HG02970 (cell line): ENCODE data around the gene SCP2D1.
"Not testable (repeated sequence)": the region's sequence is repeated elsewhere in the genome, so short reads cannot be mapped to it uniquely, and the experiment has no call there.

ENCODE experiments used
- ATAC-seq: cut with Tn5 transposase; IDR thresholded peaks from one replicate; pipeline ENCODE4 v1.9.1; 2021; ENCODE audit warnings: mild to moderate bottlenecking, moderate library complexity, moderate number of reproducible peaks; ENCODE audit not compliant: unreplicated experiment, low FRiP score

Gene SCP2D1

DNA sequence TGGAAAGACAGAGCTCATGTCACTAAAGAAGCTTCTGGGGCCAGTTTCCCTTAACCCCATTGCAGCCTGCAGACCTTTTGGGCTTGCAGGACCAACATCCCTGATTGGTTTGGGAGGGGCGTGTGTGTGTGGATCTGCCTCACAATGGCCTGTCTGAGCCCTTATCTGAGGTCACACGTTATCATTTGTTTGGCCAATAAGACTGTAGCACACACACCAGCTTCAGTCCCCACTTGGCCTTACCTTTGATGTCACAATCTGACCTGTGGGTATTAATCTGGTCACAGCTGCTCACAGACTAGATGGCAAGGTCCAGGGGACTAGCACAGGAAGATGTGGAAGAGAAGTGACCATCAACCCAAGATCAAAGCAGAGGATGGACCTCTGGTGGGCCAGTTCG, at the start of gene SCP2D1:
Gene SCP2D1, plus strand, starts transcription at position 301 of the 400 bp plus-strand sequence. Its CDS starts 33 bp downstream, at position 334.
- no peak for ATAC-seq

DNA sequence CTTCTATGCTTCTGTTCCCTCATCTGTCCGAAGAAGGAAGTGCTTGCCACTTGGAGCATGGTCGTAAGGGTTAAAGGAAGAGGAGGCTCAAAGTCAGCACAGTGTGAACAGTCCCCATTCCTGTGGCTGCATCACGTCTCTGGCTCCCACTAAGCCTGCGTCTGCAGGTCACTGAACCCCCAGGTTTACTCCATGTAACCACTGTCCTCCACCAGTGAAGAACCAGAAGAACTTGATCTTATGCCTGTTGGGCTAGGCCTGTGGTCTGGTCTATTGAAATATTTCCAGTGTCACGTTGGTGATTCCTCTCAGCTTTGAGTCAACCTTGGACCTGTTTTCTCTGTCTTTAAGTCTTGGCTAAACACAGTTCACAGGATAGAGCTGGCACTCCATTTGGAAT, 45.9 kb upstream of the SCP2D1 start:
- no peak for ATAC-seq

DNA sequence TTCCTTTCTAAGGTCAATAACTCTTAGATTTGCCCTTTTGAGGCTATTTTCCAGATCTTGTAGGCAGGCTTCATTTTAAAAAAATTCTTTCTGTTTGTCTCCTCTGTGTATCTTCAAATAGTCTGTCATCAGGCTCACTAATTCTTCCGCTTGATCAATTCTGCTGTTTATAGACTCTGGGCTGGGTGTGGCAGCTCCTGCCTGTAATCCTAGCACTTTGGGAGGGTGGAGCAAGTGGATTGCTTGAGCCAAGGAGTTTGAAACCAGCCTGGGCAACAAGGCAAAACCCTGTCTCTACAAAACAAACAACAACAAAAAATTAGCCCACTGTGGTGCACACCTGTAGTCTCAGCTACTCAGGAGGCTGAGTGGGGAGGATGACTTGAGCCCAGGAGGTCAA, 40.0 kb upstream of the SCP2D1 start:
- ATAC-seq = no peak

DNA sequence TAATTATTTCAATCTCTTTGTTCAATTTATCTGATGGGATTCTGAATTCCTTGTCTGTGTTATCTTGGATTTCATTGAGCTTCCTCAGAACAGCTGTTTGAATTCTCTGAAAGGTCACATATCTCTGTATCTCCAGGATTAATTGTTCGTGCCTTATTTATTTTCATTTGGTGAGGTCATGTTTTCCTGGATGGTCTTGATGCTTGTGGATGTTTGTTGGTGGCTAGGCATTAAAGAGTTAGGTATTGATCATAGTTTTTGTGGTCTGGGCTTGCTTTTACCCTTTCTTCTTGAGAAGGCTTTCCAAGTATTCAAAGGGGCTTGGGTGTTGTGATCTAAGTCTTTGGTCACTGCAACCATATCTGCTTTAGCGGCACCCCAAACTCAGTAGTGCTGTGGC, 39.4 kb upstream of the SCP2D1 start:
- no peak for ATAC-seq

DNA sequence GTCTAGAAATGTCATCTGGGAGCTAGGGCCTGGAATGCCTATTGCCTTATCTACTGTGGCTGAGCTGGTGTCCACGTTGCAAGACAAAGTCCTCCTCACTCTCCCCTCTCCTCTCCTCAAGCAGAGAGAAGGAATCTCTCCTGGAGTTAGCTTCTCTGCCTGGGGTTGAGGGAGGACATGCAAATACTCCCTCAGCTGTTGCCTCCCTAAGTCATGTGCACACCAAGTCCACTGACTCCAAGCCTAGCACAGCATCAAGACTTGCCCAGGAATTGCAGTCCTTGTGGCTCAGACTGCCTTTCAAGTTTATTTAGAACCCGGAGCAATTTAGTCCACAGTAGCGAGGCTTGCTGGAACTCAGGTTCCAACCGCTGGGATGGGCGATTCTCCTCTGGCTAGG, 38.0 kb upstream of the SCP2D1 start:
- ATAC-seq = no peak

DNA sequence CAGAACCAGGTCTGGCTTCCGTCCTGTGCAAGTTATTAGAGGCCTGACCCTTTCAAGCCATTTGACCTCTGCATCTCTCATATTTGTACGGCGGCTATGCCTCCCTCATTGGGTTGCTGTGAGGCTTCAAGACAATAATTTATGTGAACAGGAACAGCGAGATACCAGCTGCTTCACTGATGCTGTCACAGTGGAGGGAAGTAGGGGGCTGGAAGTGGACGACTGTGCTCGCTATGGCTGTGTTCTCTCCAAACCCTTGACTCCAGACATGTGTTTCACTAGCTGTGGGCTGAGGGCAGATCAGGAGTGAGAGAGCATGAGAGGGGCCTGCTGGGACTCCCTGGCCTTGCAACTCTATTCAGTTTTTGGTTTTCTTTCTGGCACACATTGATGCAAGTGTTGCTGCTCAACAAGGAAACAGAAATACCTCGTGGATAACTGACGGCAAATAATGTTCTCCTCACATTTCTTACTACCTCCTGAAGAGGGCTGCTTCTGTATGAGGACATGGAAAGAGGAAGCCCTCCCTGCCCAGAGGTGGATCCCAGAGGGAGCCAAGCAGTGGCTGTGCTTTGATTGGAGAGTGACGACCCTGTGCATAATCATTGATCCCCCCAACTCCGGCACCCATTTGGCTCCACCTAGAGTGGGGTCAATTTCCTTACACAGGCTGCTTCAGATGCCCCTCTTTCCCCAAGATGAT, 34.7 kb upstream of the SCP2D1 start:
- no peak for ATAC-seq

DNA sequence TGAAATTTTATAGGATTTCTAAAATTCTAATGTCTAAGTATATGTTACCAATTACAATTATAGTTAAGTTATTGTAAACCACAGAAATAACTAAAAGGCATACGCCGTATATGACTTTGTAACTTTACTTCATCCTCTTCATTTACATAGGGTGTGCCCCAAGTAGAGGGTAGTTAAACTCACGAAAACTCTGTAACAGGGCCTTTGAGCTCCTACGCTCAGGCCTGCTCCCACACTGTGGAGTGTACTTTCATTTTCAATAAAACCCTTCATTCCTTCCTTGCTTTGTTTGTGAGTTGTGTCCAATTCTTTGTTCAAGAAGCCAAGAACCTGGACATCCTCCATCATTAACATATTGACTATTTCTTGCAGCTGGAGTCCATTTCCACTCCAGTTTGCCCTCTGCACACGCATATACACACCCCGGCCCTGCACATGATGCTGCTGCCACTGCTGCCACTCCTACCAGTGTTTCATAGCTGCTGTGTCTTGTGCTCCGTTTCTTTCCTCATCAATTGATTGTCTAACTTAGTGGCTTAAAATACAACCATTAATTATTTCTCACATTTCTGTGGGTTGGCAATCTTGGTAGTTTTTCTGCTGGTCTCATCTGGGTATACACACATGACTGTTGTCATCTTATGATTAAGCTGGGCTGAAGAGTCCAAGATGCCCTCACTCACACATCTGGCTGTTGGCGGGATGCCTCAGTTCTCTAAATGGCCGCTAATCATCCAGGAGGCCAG, 33.0 kb upstream of the SCP2D1 start:
- ATAC-seq = no peak

DNA sequence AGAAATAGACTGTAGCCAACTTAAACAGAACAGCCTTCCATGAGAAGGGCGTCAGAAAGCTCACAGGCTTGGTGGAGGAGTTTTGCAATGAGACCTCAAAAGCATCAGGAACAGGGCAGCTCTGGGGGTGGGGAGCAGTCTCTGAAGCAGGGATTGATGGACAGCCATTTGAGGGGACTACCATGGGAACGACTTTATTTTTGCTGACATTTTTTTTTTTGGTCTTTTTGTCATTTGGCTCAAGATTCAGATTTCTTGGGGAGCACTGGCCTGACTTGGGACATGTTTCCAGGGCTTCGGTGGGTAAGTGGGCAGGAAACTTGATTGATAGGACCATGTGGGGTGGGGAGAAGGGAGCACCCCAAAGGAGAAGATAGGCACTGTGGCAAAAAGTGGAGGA, 32.1 kb upstream of the SCP2D1 start:
- no peak for ATAC-seq

DNA sequence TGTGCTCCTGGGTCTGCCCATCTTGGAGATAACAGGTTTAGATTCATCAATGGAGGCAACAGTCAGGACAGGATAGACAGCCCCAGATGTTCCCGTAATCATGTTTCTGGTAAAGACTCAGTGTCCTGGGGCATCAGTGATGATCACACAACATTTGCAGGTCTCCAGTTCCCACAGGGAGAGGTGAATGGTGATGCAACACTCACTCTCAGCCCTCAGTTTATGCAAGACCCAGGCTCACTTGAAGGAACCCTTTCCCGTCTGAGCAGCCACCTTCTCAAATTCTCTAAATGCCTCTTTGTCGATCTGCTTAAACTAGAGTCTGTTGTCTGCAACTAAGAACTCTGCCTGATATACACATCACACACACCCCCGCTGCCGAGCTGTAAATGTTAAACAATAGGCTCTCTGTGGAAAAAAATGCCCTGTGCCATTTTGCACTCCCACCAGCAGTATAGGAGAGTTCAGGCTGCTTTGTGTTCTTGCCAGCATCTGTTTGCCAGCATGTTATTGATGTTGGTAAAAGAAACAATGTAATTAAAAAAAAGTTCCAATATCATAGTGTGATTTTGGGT, 30.1 kb upstream of the SCP2D1 start:
- no peak for ATAC-seq

DNA sequence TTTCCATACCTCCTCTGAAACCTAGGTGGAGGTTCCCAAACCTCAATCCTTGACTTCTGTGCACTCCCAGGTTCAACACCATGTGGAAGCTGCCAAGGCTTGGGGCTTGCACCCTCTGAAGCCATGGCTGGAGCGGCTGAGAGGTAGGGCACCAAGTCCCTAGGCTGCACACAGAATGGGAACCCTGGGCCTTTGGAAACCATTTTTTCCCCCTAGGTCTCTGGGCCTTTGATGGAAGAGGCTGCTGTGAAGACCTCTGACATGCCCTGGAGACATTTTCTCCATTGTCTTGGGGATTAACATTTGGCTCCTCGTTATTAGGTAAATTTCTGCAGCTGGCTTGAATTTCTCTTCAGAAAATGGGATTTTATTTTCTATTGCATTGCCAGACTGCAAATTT, 26.5 kb upstream of the SCP2D1 start:
- not testable (repeated sequence) for ATAC-seq

DNA sequence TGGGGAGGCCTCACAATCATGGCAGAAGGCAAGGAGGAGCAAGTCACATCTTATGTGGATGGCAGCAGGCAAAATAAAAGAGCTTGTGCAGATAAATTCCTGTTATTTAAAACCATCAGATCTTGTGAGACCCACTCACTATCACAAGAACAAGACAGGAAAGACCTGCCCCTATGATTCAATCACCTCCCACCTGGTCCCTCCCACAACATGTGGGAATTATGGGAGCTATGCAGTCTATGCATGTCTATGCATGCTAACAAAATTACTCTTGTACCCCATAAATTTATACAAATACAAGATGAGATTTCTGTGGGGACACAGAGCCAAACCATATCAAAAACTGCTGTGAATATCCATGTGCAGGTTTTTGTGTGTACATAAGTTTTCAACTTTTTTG, 25.6 kb upstream of the SCP2D1 start:
- no peak for ATAC-seq

DNA sequence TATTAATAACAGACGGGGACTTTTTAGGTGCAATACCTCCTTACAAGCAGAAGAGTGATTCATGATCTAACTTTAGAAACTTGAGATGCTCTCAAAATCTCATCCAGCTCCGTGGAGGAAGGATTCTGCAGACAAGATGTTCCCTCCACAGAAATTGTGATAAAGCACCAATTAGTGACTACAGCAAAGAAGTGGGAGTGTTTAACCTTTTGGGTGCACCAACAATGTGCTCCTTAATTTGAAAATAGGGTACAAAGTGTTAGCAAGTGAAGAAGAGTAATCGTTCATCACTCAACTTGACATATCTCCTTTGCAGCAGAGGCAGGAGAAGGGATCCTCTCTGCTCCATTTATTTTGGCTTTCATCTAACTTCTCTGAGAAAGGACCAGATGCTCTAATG, 22.8 kb upstream of the SCP2D1 start:
- no peak for ATAC-seq

DNA sequence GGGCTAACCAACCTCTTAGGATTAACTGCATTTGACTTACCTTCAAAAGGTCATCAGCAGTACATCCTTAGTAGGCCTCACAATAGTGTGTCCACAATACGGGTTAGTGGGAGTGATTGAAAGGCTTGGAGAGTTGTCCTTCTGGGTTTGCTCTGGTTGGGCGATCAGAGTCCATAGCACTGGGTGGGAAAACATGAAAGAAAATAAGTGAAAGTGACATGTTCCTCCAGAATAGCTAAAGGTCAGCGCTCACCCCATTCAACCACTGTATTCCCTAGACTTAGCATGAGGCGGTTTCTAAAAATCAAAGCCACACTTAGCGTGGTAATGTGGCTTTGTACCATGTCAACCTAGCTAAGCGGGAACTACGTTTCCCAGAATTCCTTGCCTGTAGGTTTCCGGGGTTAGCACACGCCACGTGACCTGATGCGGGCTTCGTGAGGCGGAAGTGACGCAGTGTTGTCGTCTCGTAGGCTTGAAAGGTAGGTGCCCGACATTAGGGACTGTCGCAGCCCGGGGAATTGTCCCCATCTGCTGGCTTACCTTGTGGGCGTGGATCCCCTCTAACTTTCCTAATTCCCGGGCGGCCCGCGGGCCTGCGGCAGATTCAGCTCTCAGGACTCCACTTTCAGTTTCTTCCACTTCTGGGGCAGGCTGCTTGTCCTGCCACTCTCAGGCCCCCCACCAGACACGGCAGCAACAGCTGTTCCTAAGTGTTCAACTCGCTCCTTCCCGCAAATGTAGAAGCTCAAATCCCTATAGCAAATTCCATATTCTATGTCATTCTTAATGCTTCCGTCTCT, 19.8 kb upstream of the SCP2D1 start:
- ATAC-seq = peak; percentile 98

DNA sequence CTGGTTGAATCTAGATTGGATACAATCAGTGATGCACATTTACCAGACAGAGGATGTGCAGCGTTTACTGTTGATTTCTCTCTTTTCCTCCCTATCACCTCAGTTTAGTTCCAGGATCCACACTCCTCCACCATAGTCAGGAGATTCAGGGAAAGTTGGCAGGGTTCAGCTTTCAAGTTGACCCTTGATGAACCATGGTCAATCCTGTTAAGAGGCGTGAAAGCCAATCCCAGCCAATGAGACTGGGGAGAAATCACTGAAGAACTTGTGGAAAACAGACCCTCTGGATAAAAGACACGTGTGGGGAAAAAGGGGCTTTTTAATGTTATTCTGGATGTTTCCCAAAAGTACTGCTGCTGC, 19.2 kb upstream of the SCP2D1 start:
- ATAC-seq = no peak

DNA sequence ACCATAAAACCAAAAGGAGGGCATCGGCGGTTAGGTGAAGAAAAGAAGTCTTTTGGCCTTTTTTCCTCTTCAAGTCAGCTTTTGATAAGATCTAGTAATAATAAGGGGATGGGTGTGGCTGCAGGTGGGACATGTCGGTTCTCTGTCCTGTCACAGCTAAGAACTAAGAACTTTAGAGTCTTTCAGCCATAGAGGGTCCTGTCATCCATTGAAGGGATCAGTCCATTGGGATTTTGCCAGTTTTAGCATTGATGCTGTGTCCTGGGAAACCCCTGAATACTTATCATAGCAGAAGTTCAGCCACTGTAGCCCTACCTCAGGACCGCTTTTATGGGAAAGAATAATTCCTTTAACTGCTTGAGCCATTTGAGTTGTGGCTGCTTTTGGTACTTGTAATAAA, 18.2 kb upstream of the SCP2D1 start:
- no peak for ATAC-seq

DNA sequence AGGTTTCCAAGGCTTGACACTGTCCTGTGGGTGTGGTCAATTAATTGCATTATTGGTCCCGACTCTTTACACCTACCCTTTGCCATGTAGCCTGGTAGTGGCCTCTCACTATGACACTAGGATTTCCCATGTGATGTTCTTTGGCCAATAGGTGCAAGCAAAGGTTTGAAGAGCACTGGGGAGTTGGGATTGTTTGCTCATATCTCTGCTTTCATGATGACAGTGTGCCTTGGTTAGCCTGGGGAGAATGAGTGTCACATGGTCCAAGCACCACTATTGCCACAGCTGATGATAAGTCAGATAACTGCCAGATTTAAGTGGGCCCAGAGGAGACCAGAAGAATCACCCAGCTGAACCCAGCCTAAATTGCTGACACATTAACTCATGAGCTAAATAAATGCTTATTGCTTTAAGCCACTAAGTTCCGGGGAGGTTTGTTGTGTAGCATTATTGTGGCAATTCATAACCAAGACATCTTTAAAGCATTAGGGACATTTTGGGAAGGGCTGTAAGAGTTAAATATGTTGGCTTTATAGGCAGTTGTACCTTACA, 17.2 kb upstream of the SCP2D1 start:
- ATAC-seq = no peak

DNA sequence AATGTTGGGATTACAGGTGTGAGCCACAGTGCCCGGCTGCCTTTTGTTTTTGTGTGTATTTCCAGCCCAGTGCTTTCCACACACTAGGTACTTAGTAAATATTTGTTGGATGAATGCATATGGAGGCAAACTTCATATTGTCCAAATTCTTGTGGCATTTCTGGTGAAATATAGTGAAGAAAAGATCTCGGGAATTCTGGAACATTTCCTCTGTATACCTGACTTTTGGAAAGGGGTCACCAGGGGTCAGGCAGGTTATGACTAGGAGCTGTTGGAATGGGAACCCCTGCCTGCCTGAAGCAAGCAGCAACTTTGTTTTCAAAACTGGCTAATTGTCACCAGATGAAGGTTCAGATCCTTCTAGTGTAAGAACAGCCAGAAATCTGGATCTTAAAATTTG, 12.1 kb upstream of the SCP2D1 start:
- ATAC-seq = no peak

DNA sequence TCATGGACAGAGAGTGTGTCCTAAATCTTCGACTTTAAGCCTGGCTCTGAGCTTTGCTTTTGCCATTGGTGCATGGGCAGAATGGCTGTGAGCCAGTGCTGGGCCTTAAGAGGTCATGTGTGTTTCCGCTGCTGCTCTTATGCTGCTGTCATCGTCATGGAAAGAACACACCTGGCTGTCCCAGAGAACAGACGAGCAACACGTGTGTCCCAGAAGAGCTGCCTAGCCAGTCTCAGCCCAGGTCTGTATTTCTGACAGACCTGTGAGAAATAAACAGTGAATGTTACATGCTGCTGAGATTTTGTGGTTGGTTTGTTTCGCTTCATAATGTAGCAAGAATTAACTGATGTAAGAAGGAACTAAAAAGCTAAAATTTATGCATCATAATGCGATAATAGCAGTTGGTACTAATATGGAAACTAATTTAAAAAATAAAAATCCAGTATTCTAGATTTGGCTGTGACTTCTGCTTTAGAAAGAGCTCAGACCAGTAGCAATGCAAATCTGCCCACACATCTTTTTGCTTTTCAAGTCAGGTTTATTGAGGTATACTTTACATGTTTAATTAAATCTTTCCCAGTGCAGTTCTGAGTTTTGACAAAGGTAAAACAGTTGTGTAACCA, 11.5 kb upstream of the SCP2D1 start:
- no peak for ATAC-seq

DNA sequence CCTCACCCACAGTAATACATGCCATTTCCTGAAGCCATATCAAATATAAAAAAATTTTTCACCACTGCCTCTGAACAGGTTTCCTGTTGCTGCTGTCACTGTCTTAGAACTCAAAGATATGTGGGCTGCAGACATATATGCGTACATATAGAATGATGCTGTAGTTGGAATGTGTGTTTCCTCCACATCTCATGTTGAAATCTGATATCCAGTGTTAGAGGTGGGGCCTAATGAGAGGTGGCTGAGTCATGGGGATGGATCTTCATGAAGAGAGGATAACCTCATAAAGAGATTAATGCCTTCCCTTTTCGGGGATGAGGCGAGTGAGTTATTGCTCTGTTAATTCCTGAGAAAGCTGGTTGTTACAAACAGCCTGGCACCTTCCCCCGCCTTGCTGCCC, 7.7 kb upstream of the SCP2D1 start:
- ATAC-seq = no peak

DNA sequence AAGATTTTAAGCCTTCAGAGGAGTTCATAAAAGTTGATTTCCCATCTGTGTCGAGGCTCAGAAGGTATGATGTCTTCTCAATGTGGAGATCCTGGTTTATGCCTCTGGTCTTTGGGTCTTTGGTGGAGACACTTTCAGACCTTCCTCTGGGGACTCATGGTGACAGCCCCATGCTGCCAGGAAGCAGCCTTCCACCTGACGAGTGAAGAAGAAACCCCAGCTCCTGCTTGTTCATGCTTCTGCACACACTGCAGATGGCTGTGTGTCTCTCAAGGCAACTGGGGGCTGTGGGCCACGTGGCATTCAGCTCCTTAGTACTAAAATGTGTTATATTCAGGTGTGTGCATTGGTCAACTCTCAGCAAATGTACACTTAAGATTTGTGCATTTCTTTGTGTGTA, 4.9 kb upstream of the SCP2D1 start:
- ATAC-seq = no peak
